Adipose tissue (tissue), 3 donors: ENCODE measurements around the gene GP2. TPM values are rescaled to one million over a fixed set of nuclear protein-coding genes. Genes with fewer than 3 reads are reported as not detected.
"Not testable (repeated sequence)": the region's sequence is repeated elsewhere in the genome, so short reads cannot be mapped to it uniquely, and the experiment has no call there.

Source experiments
- H3K27ac ChIP-seq: one replicate; pipeline ENCODE4 v1.5.1; 2013; ENCODE audit warnings: low read depth, low read length
- WGBS, 3 donors: extraction: QIAGEN DNeasy Blood & Tissue Kit; methylation state at CpG; one replicate each; pipeline ENCODE4 v1.1.7; 2013; 5-methylcytosine and 5-hydroxymethylcytosine counted together
- polyA plus RNA-seq, 3 donors: library from polyadenylated mRNA; stranded (reverse); fragments of 200-250 nt; gene quantifications; one replicate each; pipeline ENCODE4 v1.2.3, GENCODE V29; 2013
- donor health status: healthy with polysubstance abuse.
- donor health status: Bipolar disorder and iron deficiency.
- donor health status: healthy.

GP2 gene
- polyA plus RNA-seq, 3 donors = 2.9 to 24,783 (median 7.0) TPM

DNA sequence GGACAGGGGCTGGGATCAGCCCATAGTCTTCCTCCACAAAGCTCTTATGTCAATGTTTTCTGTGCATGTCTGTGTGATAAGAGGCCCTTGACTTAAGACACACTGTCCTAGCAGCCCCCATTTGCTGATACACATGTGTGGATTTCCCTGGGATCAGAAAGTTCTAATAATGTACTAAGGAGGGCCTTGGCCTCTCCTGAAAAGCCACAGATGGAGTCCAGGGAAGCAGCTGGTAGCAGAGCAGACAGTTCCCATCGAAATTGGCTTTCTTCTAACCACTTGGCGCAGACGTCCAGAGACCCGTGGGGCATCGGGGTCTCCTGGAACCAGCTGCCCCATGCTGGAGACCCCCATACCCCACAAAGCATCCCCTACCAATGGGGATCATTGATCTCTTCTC, 4.3 kb upstream of the GP2 start:
- 40 to 89% (median 81%) methylated on average over 5 of the region's 5 CpGs for WGBS, 3 donors

DNA sequence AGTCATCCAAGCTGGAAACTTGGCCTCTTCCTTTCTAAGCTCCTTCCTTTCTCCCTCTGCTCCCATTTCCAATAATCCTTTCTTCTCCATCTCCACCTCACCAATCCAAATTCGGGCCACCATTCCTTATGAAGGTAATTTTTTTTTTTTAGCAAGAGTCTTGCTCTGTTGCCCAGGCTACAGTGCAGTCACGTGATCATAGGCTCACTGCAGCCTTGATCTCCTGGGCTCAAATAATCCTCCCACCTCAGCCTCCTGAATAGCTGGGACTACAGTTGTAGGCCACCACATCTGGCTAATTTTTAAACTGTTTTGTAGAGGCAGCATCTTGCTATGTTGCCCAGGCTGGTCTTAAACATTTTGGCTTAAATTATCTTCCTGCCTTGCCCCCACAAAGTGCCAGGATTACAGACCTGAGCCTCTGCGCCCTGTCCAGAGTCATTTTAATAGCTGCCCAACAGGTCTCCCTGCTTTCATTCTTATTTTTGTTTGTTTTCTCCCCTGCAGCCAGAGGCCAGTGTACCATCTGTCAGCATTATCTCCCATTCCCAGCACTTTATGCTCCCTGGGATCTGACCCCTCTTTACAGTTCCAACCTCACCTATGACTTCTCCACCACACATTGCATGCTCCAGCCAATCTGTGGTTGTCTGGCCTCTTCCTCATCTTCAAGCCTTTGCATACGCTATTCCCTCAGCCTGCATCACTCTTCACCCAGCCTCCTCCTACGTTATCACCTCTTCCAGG, 2.3 kb upstream of the GP2 start:
- WGBS, 3 donors = 66 to 83% (median 70%) methylated on average over 5 of the region's 5 CpGs

More for the DNA sequence above, 4.3 kb upstream of the GP2 start:
- H3K27ac ChIP-seq = no peak overlapping the region

GRCh38 chr16:20326321-20326720, 992 bp downstream of the GP2 start:
- 38 to 77% (median 71%) methylated on average over 3 of the region's 3 CpGs for WGBS, 3 donors
- no peak overlapping the region for H3K27ac ChIP-seq

More for the DNA sequence above, 2.3 kb upstream of the GP2 start:
- H3K27ac ChIP-seq = no peak overlapping the region

- H3K27ac ChIP-seq = no peak overlapping the region
- WGBS, 3 donors = 41 to 73% (median 53%) methylated on average over 3 of the region's 3 CpGs
Measured at GRCh38 chr16:20325005-20325404, 2.3 kb downstream of the GP2 start.

DNA sequence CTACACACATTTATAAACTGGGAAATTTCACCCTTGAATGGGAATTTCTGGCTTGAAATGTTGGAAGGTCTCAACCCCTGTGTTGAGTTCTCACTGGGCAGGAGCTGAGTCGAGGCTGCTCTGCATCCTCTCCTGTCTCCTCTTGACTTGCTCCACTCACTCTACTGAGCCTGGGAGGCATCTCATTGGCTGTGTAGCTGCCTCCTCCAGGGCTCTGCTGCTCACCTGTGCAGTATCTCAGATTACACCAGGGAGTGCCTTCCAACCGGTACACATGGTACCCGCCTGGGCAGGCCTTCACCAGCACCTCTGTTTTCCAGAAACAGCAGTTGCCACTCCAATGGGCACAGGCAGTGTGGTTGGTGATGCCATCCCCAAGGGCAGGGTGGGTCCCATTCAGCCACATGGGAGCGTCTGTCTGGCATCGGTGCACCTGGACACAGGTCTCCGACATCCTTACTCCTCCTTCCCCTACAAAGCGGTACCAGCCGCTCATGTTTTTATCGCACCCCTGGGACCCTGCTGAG, 3.7 kb downstream of the GP2 start:
- H3K27ac ChIP-seq = no peak overlapping the region
- WGBS, 3 donors = 52 to 81% (median 73%) methylated on average over 9 of the region's 9 CpGs

DNA sequence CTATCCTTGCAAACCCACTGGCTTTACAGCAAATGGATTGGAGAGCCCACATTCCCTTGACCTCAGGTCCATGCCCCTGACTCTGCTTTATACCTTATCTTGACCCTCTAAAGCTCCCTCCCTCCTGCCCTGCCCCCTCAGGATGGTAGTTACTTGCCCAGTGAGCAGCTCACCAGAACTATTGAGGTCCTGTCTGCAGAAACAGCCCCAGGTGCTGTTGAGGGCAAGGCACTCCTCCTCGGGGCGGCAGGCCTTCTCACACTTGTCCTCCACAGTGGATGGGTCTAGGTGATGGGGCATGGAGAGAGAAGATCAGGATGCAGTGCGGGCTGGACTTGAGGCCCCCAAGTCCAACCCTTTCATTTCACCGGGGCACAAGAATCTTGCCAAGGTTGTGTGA, 4.6 kb downstream of the GP2 start:
- 58 to 86% (median 82%) methylated on average over 4 of the region's 4 CpGs for WGBS, 3 donors
- no peak overlapping the region for H3K27ac ChIP-seq

DNA sequence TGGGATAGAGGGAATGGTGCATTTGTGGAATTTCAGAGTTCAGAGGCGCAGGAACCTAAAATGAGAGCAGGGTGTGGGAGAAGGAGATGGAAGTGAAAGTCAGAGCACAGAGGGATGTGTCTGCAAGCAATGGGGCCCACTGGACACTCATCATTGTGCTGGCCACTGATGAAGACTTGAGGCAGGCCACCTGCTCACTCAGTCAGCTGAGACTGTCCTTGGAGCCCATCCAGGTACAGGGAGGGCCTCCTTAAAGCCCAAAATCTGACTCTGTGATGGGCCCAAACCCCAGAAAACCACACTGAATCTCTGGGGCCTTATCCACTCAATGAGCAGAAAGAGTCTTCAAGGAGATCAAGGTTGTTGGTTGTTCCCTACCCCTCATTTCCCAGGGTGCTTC, 5.6 kb downstream of the GP2 start:
- WGBS, 3 donors = 75 to 80% (median 78%) methylated on average over 1 of the region's 1 CpG
- no peak overlapping the region for H3K27ac ChIP-seq

DNA sequence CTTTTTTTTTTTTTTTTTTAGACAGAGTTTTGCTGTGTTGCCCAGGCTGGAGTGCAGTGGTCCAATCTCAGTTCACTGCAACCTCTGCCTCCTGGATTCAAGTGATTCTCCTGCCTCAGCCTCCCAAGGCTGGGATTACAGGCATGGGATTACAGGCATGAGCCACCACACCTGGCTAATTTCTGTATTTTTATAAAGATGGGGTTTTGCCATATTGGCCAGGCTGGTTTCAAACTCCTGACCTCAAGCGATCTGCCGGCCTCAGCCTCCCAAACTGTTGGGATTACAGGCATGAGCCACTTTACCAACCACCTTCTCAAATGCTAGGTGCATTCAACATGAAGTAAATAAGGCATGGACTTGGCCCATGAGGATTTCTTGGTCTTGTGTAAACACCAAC, 6.3 kb downstream of the GP2 start:
- not testable (repeated sequence) for H3K27ac ChIP-seq
- 71 to 94% (median 94%) methylated on average over 2 of the region's 2 CpGs for WGBS, 3 donors

- H3K27ac ChIP-seq = no peak overlapping the region
Measured at GRCh38 chr16:20320592-20320991, 6.7 kb downstream of the GP2 start.

DNA sequence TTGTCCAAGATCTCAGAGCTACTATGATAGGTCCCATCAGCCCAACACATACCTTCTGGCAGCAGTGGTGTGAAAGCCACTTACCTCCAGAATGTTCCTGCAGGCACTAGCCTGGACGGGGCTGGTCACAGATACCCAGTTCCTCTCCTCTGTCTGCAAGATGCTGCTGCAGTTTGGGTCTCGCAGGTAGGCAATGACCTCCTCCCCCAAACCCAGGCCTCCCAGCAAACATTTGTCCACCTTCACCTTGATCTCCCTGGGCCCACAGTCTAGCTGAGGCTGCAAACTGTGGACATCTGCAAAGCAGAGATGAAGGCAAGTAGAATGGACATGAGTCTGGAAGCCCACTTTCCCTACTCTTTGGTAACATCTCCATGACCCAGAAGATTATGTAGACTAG, 7.1 kb downstream of the GP2 start:
- H3K27ac ChIP-seq = no peak overlapping the region
- WGBS, 3 donors = 55 to 92% (median 83%) methylated on average over 2 of the region's 2 CpGs

- WGBS, 3 donors = 46 to 89% (median 67%) methylated on average over 1 of the region's 1 CpG
- no peak overlapping the region for H3K27ac ChIP-seq
Measured at GRCh38 chr16:20319406-20319805, 7.9 kb downstream of the GP2 start.

- WGBS, 3 donors = 34 to 63% (median 43%) methylated on average over 3 of the region's 3 CpGs
- H3K27ac ChIP-seq = no peak overlapping the region
Measured at GRCh38 chr16:20318437-20318836, 8.9 kb downstream of the GP2 start.

GRCh38 chr16:20318006-20318405, 9.3 kb downstream of the GP2 start:
- WGBS, 3 donors = 40 to 73% (median 71%) methylated on average over 7 of the region's 7 CpGs
- no peak overlapping the region for H3K27ac ChIP-seq

DNA sequence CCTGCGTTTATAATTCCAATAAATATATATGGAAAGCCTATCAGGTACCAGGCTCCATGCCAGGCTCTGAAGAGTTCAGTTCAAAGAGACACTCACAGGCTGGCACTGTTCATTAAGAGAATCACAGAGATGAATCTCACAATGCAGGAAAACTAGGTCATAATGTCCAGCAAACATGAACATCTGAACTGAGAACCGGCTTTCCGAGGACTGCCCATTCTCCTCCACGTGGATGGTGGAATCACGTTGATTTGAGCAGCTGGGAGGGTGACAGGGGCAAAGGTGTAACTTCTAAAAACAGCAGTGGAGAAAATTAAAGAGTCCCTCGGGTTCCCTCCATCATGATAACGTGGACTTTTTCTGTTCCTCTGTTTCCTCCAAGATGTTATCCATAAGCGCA, 10.2 kb downstream of the GP2 start:
- 43 to 62% (median 58%) methylated on average over 8 of the region's 8 CpGs for WGBS, 3 donors
- no peak overlapping the region for H3K27ac ChIP-seq

DNA sequence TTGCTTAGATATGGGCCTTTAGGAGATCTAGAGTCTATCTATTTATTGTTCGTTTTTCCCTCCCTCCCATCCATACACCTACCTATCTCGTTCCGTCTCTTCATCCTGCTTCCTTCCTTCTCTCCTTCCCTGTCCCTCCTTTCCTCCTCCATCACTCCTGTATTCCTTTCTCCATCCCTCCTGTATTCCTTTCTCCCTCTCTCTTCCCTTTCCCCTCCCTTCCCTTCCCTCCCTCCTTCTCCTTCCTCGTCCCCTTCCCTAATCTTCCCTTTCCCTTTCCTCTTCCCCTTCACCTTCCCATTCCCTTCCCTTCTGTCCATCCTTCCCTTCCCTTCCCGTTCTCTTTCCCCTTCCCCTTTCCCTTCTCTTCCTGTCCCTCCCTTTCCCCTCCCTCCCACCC, 10.6 kb downstream of the GP2 start:
- WGBS, 3 donors = 56 to 61% (median 57%) methylated on average over 5 of the region's 5 CpGs
- no peak overlapping the region for H3K27ac ChIP-seq

GRCh38 chr16:20315764-20316163, 11.5 kb downstream of the GP2 start:
- 90 to 95% (median 95%) methylated on average over 6 of the region's 6 CpGs for WGBS, 3 donors
- H3K27ac ChIP-seq = no peak overlapping the region

DNA sequence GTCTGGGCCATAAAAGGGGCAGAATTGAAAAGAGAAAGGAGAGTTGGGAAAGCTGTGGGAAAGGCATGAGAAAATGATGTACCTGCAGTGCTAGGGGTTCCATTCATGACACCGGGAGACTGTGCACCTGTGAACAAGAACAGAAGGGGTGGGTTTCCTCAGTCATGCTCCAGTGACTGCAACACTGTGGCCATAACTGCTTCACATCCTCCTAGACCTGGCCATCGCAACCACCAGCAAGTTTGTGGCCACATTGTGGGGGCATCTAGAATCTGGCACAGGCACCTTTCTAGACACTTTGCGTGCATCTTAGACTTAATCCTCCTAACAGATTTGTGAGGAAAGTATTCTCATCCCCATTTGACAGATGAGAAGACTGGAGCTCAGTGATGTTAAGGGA, 12.7 kb downstream of the GP2 start:
- H3K27ac ChIP-seq = no peak overlapping the region
- 87 to 92% (median 91%) methylated on average over 3 of the region's 3 CpGs for WGBS, 3 donors

- 83 to 94% (median 90%) methylated on average over 3 of the region's 3 CpGs for WGBS, 3 donors
- no peak overlapping the region for H3K27ac ChIP-seq
Measured at GRCh38 chr16:20313741-20314140, 13.6 kb downstream of the GP2 start.

- 87 to 88% (median 88%) methylated on average over 7 of the region's 7 CpGs for WGBS, 3 donors
- H3K27ac ChIP-seq = not testable (repeated sequence)
Measured at GRCh38 chr16:20312536-20313095, 14.7 kb downstream of the GP2 start.

DNA sequence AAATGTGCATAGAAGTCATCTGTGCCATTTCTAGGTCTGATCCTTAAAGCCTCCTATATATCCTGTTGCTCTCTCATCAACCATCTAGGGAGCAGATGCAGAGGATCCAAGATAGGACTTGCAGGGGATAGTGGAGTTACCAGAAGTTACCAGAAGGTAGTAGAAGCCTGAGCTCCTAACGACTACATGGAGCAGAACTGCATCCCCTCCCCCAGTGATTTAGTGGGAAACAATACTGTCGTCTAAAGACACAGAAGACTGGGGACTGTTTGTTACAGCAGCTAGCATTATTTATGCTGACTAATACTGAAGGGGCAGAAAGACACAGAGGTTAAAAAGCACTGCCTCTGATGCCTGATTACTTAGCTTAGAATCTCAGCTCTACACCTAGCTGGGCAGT, 15.8 kb downstream of the GP2 start:
- no peak overlapping the region for H3K27ac ChIP-seq
- 57 to 71% (median 66%) methylated on average over 2 of the region's 2 CpGs for WGBS, 3 donors
